PFSK-1 (cell line): Measurements from ENCODE around the gene TPTE2.

Experiments used
- FOXP2 ChIP-seq: optimal IDR thresholded peaks from 2 replicates; pipeline ENCODE3; 2011; ENCODE audit warnings: borderline replicate concordance, control low read depth, inconsistent platforms; ENCODE audit not compliant: insufficient read depth; ENCODE audit errors: extremely low read length, extremely low read depth
- POLR2AphosphoS5 ChIP-seq: IDR thresholded peaks from 2 replicates; pipeline ENCODE4 v1.6.1; 2012; ENCODE audit warnings: low read depth, mild to moderate bottlenecking, control low read depth, low read length, moderate library complexity
- SIN3A ChIP-seq: IDR thresholded peaks from 2 replicates; pipeline ENCODE4 v1.6.1; 2012; ENCODE audit warnings: mild to moderate bottlenecking, low read length, moderate library complexity, borderline replicate concordance; ENCODE audit not compliant: insufficient read depth
- TAF1 ChIP-seq: IDR thresholded peaks from 2 replicates; pipeline ENCODE4 v1.6.1; 2012; ENCODE audit warnings: low read length, control low read depth, borderline replicate concordance; ENCODE audit not compliant: insufficient read depth
- TF ChIP-seq, protein P1 (sequence below), 2 experiments: IDR thresholded peaks; 2 replicates each; pipeline versions ENCODE4 v1.6.1 to v1.8.0; 2011 to 2012; ENCODE audit warnings: low read depth in 2 of 2, low read length in 2 of 2, control low read depth in 1 of 2, inconsistent platforms in 1 of 2, mild to moderate bottlenecking in 1 of 2, moderate library complexity in 1 of 2; ENCODE audit not compliant: insufficient read depth in 1 of 2

Gene TPTE2

DNA sequence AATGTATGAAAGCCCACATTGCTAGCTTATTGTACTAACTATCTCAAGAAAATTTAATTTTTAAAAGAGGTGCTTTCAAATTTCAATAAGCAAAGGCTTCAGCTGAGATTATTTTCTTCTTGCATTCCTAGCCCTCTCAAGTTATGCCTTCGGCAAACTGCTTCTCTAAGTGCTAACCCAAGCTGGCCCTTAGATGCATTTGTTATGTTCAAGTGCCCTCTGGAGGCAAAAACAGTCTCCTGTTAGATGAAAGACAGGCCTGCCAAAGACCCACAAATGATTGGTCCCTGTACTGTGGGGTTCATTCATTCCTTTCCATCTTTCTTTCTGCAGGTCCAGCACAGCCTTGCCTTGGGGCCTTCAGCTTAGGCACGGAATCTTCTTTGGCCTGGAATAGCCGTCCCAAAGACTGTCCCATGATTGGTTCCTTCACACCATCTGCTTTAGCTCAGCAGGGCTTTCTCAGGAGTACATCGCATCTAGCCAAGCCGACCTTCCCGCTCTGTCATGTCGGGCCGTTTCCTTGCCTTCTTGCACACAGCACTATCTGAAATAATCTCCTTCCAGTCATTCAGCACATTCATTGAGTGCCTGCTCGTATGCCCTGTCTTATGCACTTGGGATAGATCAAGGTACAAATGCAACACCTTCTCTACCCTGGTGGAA, 26.4 kb upstream of the TPTE2 start:
- TF ChIP-seq SIN3A (no peak), TAF1 (no peak), FOXP2 (no peak), POLR2AphosphoS5 (no peak)
- TF ChIP-seq, protein P1, sequence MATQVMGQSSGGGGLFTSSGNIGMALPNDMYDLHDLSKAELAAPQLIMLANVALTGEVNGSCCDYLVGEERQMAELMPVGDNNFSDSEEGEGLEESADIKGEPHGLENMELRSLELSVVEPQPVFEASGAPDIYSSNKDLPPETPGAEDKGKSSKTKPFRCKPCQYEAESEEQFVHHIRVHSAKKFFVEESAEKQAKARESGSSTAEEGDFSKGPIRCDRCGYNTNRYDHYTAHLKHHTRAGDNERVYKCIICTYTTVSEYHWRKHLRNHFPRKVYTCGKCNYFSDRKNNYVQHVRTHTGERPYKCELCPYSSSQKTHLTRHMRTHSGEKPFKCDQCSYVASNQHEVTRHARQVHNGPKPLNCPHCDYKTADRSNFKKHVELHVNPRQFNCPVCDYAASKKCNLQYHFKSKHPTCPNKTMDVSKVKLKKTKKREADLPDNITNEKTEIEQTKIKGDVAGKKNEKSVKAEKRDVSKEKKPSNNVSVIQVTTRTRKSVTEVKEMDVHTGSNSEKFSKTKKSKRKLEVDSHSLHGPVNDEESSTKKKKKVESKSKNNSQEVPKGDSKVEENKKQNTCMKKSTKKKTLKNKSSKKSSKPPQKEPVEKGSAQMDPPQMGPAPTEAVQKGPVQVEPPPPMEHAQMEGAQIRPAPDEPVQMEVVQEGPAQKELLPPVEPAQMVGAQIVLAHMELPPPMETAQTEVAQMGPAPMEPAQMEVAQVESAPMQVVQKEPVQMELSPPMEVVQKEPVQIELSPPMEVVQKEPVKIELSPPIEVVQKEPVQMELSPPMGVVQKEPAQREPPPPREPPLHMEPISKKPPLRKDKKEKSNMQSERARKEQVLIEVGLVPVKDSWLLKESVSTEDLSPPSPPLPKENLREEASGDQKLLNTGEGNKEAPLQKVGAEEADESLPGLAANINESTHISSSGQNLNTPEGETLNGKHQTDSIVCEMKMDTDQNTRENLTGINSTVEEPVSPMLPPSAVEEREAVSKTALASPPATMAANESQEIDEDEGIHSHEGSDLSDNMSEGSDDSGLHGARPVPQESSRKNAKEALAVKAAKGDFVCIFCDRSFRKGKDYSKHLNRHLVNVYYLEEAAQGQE (IDR thresholded peaks at IDR 0.05; ENCODE audit: insufficient read depth in 1 of 2, low read depth in 2 of 2, low read length in 2 of 2), result no peak

DNA sequence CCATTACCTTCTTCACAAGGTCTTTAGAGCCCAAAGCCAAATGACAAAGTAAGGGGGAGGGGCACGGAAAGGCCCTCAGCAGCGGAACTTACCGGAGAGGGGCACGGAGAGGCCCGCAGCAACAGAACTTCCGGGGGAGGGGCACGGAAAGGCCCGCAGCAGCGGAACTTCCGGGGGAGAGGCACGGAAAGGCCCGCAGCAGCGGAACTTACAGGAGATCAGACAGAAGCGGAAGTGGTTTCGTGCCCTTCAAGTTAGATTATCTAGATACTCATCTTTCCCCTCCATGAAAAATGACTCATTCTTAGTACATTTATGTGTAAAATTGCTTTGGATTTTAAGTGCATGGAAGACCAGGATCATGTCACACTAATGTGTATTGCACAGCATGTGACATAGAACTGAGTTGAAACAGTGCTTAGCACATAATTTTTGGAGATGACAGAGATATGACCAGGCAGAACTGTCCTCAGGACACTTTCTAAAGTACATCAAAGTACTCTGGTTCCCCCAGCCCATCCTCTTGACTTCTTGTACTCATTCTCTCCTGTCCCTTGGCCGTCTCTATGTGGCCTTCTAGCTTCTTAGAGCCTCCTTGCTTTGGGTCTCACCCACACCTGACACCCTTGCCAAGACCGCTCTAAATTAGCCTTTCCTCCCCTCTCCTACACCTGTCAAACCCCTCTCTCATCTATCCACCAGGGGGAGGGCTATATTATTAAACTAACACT, 25.7 kb upstream of the TPTE2 start:
- TF ChIP-seq SIN3A, result no peak
- TF ChIP-seq FOXP2, result no peak
- TF ChIP-seq, protein P1 (IDR thresholded peaks at IDR 0.05; ENCODE audit: insufficient read depth in 1 of 2, low read depth in 2 of 2, low read length in 2 of 2), result no peak
- TF ChIP-seq TAF1, result no peak
- no peak for TF ChIP-seq POLR2AphosphoS5

DNA sequence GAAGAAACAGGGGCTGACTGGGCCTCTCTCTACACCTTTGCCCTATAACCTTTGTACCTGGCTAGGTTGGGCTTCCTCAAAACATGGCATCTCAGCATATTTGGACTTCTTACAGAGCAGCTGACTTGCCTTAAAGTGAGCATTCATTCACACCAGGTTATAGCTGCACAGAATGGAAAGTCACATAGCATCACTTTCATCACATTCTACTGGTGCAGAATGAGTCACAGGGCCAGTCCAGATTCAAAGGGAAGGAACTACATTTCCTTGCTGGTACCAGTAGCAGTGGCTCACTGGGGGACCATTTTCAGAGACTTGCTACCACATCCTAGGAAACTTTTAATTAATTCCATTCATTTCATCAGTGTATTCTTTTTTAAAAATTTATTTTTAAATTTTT, 20.3 kb upstream of the TPTE2 start:
- no peak for TF ChIP-seq POLR2AphosphoS5
- TF ChIP-seq, protein P1 (IDR thresholded peaks at IDR 0.05; ENCODE audit: insufficient read depth in 1 of 2, low read depth in 2 of 2, low read length in 2 of 2), result no peak
- no peak for TF ChIP-seq FOXP2
- TF ChIP-seq SIN3A, result no peak
- no peak for TF ChIP-seq TAF1

DNA sequence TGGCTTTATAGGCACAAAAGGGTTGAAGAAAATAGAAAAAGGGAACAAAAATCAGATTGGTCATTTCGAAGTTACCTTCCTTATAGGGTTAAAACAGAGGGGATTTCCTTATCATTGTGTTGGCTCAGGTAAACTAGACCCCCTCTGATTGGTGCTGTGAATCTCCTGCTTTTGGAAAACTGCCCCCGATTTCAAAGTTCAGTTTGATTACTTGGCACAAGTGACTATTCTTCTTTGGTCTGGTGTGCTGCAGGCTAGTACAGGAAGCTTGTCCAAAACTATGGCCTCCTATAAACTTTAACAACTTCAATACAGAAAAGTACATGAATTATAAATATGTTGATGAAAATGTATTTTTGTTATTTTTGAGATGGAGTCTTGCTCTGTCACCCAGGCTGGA, 13.9 kb upstream of the TPTE2 start:
- TF ChIP-seq, protein P1 (IDR thresholded peaks at IDR 0.05; ENCODE audit: insufficient read depth in 1 of 2, low read depth in 2 of 2, low read length in 2 of 2), result no peak
- TF ChIP-seq TAF1 (no peak), SIN3A (no peak), POLR2AphosphoS5 (no peak), FOXP2 (no peak)
